HepG2 (cell line): ENCODE measurements around the gene TACC3. TPM values are rescaled to one million over a fixed set of nuclear protein-coding genes. Genes with fewer than 3 reads are reported as not detected.

Source experiments
- AKAP8 ChIP-seq: sonication (generic); formaldehyde crosslinking; IDR thresholded peaks from 2 replicates; pipeline ENCODE4 v1.5.1; 2020; ENCODE audit warnings: mild to moderate bottlenecking, missing genetic modification reagents
- CENPBD1 ChIP-seq: sonication (generic); formaldehyde crosslinking; IDR thresholded peaks from 2 replicates; pipeline ENCODE4 v1.8.0; 2022; ENCODE audit warnings: missing genetic modification reagents, low read depth, mild to moderate bottlenecking, borderline replicate concordance
- CREBL2 ChIP-seq: sonication (generic); formaldehyde crosslinking; IDR thresholded peaks from 2 replicates; pipeline ENCODE4 v1.8.1; 2023; ENCODE audit warnings: missing genetic modification reagents, mild to moderate bottlenecking, borderline replicate concordance
- IRF1 ChIP-seq: sonication (generic); formaldehyde crosslinking; IDR thresholded peaks from 2 replicates; pipeline ENCODE4 v1.4.0; 2020; ENCODE audit warnings: low read depth, mild to moderate bottlenecking, missing genetic modification reagents
- MLXIP ChIP-seq: sonication (generic); formaldehyde crosslinking; IDR thresholded peaks from 2 replicates; pipeline ENCODE4 v1.9.0; 2021; ENCODE audit warnings: missing genetic modification reagents, borderline replicate concordance
- PATZ1 ChIP-seq: sonication (generic); formaldehyde crosslinking; IDR thresholded peaks from 2 replicates; pipeline ENCODE4 v1.4.0; 2020; ENCODE audit warnings: missing genetic modification reagents
- POLR2AphosphoS2 ChIP-seq: IDR thresholded peaks from 2 replicates; pipeline ENCODE4 v1.6.1; 2011; ENCODE audit warnings: low read depth, low read length, improper control_type of control experiment
- PRDM15 ChIP-seq: sonication (generic); formaldehyde crosslinking; IDR thresholded peaks from 2 replicates; pipeline ENCODE4 v1.4.0; 2020; ENCODE audit warnings: missing genetic modification reagents
- ZBTB43 ChIP-seq: sonication (generic); formaldehyde crosslinking; conservative IDR thresholded peaks from 2 replicates; pipeline ENCODE4 v1.4.0; 2020; ENCODE audit warnings: missing genetic modification reagents
- ZNF274 ChIP-seq: sonication (generic); formaldehyde crosslinking; IDR thresholded peaks from 2 replicates; pipeline ENCODE4 v1.5.1; 2020; ENCODE audit warnings: mild to moderate bottlenecking, missing genetic modification reagents
- ZNF280B ChIP-seq: sonication (generic); formaldehyde crosslinking; IDR thresholded peaks from 2 replicates; pipeline ENCODE4 v1.5.0; 2020; ENCODE audit warnings: missing genetic modification reagents, mild to moderate bottlenecking, borderline replicate concordance
- ZNF709 ChIP-seq: sonication (generic); formaldehyde crosslinking; IDR thresholded peaks from 2 replicates; pipeline ENCODE4 v1.5.0; 2020; ENCODE audit warnings: mild to moderate bottlenecking, missing genetic modification reagents
- ZSCAN9 ChIP-seq: IDR thresholded peaks from 2 replicates; pipeline ENCODE4 v1.6.1; 2016; ENCODE audit warnings: borderline replicate concordance
- polyA plus RNA-seq, 8 experiments: library from polyadenylated mRNA; depleted of rRNA in 3 of 8; stranded (reverse) in 7 of 8; unstranded in 1 of 8; fragments of >200 nt; fragmentation: Illumina TruSeq in 4 of 8; extraction: Trizol in 4 of 8; gene quantifications; 2 replicates each; pipeline versions ENCODE4 v1.2.1 to v1.2.3, GENCODE V29; 2011 to 2016; ENCODE audit warnings: low read depth in 4 of 8, missing spikeins in 1 of 8, mixed read lengths in 1 of 8; ENCODE audit not compliant: insufficient read depth in 1 of 8
- total RNA-seq, 5 experiments: library from RNA; depleted of rRNA; stranded (reverse); fragments of >200 nt; fragmentation: Illumina TruSeq; extraction: Trizol; gene quantifications; 2 replicates each; pipeline ENCODE4 v1.2.3, GENCODE V29; 2016; ENCODE audit warnings: low read depth in 1 of 5

The TACC3 gene
- total and polyA plus RNA-seq, 2 of the 13 experiments (the other 11 are each of a cell fraction or from before 2014, with no cell fraction given): 20.3 to 21.2 TPM

- no peak for TF ChIP-seq MLXIP (CRISPR knock-in tag)
- no peak; the same call in 1 of the 2 replicates for TF ChIP-seq PRDM15 (CRISPR knock-in tag)
- TF ChIP-seq PATZ1: no peak
- peak; percentile 81; the same call in 1 of the 2 replicates for TF ChIP-seq ZNF280B (CRISPR knock-in tag)
- no peak for TF ChIP-seq CREBL2 (CRISPR knock-in tag)
- TF ChIP-seq AKAP8 (CRISPR knock-in tag): peak; percentile 27; the same call in 1 of the 2 replicates
- TF ChIP-seq ZNF709 (CRISPR knock-in tag): no peak
- TF ChIP-seq ZSCAN9: no peak
- TF ChIP-seq CENPBD1: no peak
- no peak for TF ChIP-seq POLR2AphosphoS2
- TF ChIP-seq ZNF274 (CRISPR knock-in tag): 0 out of 2 replicates have a peak, but pooled peaks have one; percentile 29
- no peak for TF ChIP-seq IRF1
- no peak for TF ChIP-seq ZBTB43
Measured at GRCh38 chr4:1720163-1720983, 948 bp upstream of the TACC3 start (continued).
